Hematopoietic multipotent progenitor cell treated with erythropoietin and hydrocortisone succinate and interleukin-3 and kit ligand, for 15 days (in vitro differentiated cells): Measurements from ENCODE around the gene ACTR6.
A peak's percentile ranks its signal among the peaks of the same experiment; 100 is the strongest.
"Not testable (repeated sequence)": the region's sequence is repeated elsewhere in the genome, so short reads cannot be mapped to it uniquely, and the experiment has no call there.

Experiments
- DNase-seq: peaks from one replicate; pipeline ENCODE4 v3.0.0-alpha.2; 2015; ENCODE audit warnings: low spot score

Gene ACTR6

GRCh38 chr12:100200463-100201181, at the start of gene ACTR6:
ACTR6 (plus strand) TSS chr12:100200815; CDS start chr12:100200852, 37 bp downstream.
- DNase-seq, result peak; percentile 95

- DNase-seq, result no peak
These were observed 48.8 kb upstream of the ACTR6 start for GRCh38 chr12:100151769-100152168.

- DNase-seq, result no peak
These were observed 47.5 kb upstream of the ACTR6 start for GRCh38 chr12:100153131-100153530.

GRCh38 chr12:100154474-100155247, 46.0 kb upstream of the ACTR6 start:
- DNase-seq, result peak; percentile 76

- no peak for DNase-seq
These were observed 43.7 kb upstream of the ACTR6 start for GRCh38 chr12:100156731-100157426.

- DNase-seq, result no peak
These were observed 43.2 kb upstream of the ACTR6 start for GRCh38 chr12:100157427-100157821.

GRCh38 chr12:100158535-100158934, 42.1 kb upstream of the ACTR6 start:
- no peak for DNase-seq

- no peak for DNase-seq
These were observed 41.1 kb upstream of the ACTR6 start for GRCh38 chr12:100159391-100160104.

- DNase-seq, result peak; percentile 74
These were observed 37.0 kb upstream of the ACTR6 start for GRCh38 chr12:100163416-100164152.

- no peak for DNase-seq
These were observed 36.4 kb upstream of the ACTR6 start for GRCh38 chr12:100164153-100164704.

GRCh38 chr12:100165356-100165755, 35.3 kb upstream of the ACTR6 start:
- DNase-seq, result no peak

GRCh38 chr12:100166232-100166631, 34.4 kb upstream of the ACTR6 start:
- no peak for DNase-seq

- no peak for DNase-seq
These were observed 32.1 kb upstream of the ACTR6 start for GRCh38 chr12:100168562-100168961.

GRCh38 chr12:100169345-100169744, 31.3 kb upstream of the ACTR6 start:
- no peak for DNase-seq

- DNase-seq, result no peak
These were observed 30.2 kb upstream of the ACTR6 start for GRCh38 chr12:100170313-100170858.

- no peak for DNase-seq
These were observed 29.4 kb upstream of the ACTR6 start for GRCh38 chr12:100171248-100171647.

GRCh38 chr12:100173111-100173510, 27.5 kb upstream of the ACTR6 start:
- DNase-seq, result no peak

- no peak for DNase-seq
These were observed 26.1 kb upstream of the ACTR6 start for GRCh38 chr12:100174495-100174894.

GRCh38 chr12:100176493-100176892, 24.1 kb upstream of the ACTR6 start:
- not testable (repeated sequence) for DNase-seq

- DNase-seq, result no peak
These were observed 21.4 kb upstream of the ACTR6 start for GRCh38 chr12:100179252-100179651.
